Measurements from ENCODE around the gene COPZ2. TPM values are rescaled to one million over a fixed set of nuclear protein-coding genes. Genes with fewer than 3 reads are reported as not detected.
"Not testable (repeated sequence)": the region's sequence is repeated elsewhere in the genome, so short reads cannot be mapped to it uniquely, and the experiment has no call there.

Gene COPZ2
- total RNA-seq, 4 donors from 2014 or later = 0.91 to 14.5 (median 5.7) TPM

DNA sequence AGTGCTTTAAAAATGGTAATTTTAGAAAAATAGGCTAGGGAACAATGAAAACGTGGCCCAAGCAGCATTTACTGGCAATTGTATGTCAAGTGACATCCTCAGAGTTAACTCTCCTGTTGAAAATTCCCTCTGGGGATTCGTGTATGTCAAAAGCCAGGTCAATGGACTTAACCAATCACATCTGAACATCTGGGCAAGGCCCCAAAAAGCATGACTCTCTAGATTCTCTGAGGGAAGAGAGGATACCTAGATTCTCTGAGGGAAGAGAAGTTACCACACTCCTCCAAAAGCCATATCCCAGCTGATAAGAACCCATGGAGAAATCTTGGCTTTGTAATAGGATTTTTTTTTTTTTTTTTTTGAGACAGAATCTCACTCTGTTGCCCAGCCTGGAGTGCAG is 34.1 kb upstream of the COPZ2 start:
- 48 to 54% methylated on average over 2 of the region's 2 CpGs for WGBS, 2 donors
- intact Hi-C loops (cut with DNase I) = loop anchor here (5.0 kb wide), 1 partner anchor 44 kb away; no protein-coding TSS in a partner anchor
- Histone ChIP-seq H3K27ac (no peak overlapping the region), H3K9me3 (no peaks in the 10 kb centered on the region), H3K36me3 (peaks cover 4 to 94% (median 19%) of the 10 kb centered on the region in 3 donors), H3K4me3 (no peak overlapping the region), H3K27me3 (no peaks in the 10 kb centered on the region), H3K4me1 (peaks cover under 1 to 26% (median 3%) of the 10 kb centered on the region in 3 donors)
- no peak for TF ChIP-seq POLR2A (IDR thresholded peaks at IDR 0.05)
- TF ChIP-seq, protein P1, sequence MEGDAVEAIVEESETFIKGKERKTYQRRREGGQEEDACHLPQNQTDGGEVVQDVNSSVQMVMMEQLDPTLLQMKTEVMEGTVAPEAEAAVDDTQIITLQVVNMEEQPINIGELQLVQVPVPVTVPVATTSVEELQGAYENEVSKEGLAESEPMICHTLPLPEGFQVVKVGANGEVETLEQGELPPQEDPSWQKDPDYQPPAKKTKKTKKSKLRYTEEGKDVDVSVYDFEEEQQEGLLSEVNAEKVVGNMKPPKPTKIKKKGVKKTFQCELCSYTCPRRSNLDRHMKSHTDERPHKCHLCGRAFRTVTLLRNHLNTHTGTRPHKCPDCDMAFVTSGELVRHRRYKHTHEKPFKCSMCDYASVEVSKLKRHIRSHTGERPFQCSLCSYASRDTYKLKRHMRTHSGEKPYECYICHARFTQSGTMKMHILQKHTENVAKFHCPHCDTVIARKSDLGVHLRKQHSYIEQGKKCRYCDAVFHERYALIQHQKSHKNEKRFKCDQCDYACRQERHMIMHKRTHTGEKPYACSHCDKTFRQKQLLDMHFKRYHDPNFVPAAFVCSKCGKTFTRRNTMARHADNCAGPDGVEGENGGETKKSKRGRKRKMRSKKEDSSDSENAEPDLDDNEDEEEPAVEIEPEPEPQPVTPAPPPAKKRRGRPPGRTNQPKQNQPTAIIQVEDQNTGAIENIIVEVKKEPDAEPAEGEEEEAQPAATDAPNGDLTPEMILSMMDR (IDR thresholded peaks at IDR 0.05) = no peak
- no peak for DNase-seq

DNA sequence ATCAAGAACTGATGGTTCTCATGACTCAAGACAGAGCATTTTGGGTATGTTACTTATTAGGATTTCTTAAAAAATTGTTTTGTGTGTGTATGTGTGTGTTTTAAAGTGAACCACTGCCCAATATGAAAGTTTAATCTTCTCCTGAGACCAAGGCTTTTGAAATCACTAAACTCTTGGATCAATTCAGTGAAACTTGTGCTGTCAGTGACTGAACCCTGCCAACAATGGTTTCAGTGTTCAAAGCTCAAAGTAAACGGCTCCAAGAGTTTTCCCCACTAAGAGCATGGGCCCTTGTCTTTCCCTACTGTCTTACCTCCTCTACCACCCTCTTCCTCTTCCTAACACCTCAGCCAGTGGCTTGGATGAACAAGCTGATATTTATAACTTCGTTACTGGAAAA is 32.6 kb upstream of the COPZ2 start:
- Histone ChIP-seq H3K4me1 (peaks cover 5 to 40% (median 14%) of the 10 kb centered on the region in 3 donors), H3K27me3 (no peaks in the 10 kb centered on the region), H3K9me3 (no peaks in the 10 kb centered on the region), H3K36me3 (peaks cover 4 to 92% (median 6%) of the 10 kb centered on the region in 3 donors), H3K27ac (no peak overlapping the region), H3K4me3 (no peak overlapping the region)
- intact Hi-C loops (cut with DNase I) = loop anchor here (5.0 kb wide), 1 partner anchor 43 kb away; no protein-coding TSS in a partner anchor
- no peak for TF ChIP-seq POLR2A (IDR thresholded peaks at IDR 0.05)
- TF ChIP-seq, protein P1 (IDR thresholded peaks at IDR 0.05) = no peak
- 31 to 47% methylated on average over 2 of the region's 2 CpGs for WGBS, 2 donors
- DNase-seq = no peak

DNA sequence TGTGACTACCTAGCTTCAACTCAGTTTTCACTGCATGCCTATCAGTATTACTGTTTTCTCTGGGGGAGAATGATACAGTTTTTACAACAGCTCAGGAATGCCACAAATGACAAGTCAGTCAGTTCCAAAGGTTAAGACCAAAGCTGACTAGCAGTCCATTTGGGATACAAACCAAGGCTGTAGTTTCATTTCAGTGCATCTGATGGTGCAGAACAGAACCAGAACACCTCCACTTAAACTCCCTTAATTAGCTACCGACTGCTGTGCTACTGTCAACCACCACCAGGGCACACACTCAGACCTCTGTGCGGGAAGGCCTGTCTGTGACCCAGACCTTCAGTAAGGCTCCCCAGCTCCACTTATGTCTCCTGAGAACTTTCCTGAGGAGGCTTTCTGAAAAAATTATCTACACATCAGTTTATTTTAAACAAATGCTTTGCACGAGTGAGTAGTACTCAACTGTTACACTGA is 30.9 kb upstream of the COPZ2 start:
- Histone ChIP-seq H3K4me1 (peaks cover 5 to 45% (median 16%) of the 10 kb centered on the region in 3 donors), H3K4me3 (no peak overlapping the region), H3K27me3 (no peaks in the 10 kb centered on the region), H3K36me3 (peaks cover 0 to 93% (median 6%) of the 10 kb centered on the region in 3 donors), H3K27ac (no peak overlapping the region), H3K9me3 (no peaks in the 10 kb centered on the region)
- 76 to 82% methylated on average over 3 of the region's 3 CpGs for WGBS, 2 donors
- no peak for DNase-seq
- no peak for TF ChIP-seq POLR2A (IDR thresholded peaks at IDR 0.05)
- TF ChIP-seq, protein P1 (IDR thresholded peaks at IDR 0.05) = peak in 2 of 6 experiments; percentile 24 to 50
- intact Hi-C loops (cut with DNase I) = no loop called here

DNA sequence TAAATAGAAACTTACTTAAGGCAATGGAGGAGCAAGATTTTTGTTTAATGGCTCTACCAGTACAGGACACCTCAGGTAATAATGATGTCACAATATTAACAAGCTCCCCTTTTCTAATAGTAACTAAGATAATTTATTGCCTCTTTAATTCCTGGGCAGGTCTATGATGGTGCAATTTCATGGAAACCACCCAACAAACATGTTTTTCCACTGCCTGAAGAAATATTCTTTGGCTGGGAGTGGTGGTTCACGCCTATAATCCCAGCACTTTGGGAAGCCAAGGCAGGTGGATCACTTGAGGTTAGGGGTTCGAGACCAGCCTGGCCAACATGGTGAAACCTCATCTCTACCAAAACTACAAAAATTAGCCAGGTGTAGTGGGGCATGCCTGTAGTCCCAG is 30.2 kb upstream of the COPZ2 start:
- H3K4me3 ChIP-seq; H3K9me3 ChIP-seq; H3K27me3 ChIP-seq; DNase-seq; intact Hi-C loops (cut with DNase I): not testable (repeated sequence)
- H3K36me3 ChIP-seq = peaks cover 0 to 93% (median 12%) of the 10 kb centered on the region in 3 donors
- H3K27ac ChIP-seq = peak overlapping the region in 1 of 4 donors; percentile 41
- H3K4me1 ChIP-seq = peaks cover 5 to 45% (median 16%) of the 10 kb centered on the region in 3 donors
- 38% methylated on average over 2 of the region's 2 CpGs; no CpG with 5 or more reads in 1 of the 2 donors for WGBS, 2 donors

DNA sequence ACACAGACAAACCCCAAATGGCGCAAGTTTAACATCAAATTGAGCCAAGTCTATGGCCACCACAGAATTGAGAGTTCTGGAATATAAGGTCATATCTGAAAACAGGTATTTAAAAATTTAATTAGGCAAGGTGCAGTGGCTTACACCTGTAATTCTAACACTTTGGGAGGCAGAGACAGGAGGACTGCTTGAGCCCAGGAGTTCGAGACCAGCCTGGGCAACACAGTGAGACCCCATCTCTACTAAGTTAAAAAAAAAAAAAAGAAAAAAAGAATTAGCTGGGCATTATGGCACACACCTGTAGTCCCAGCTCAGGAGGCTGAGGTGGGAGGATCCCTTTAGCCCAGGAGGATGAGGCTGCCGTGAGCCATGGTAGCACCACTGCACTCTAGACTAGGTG is 29.6 kb upstream of the COPZ2 start:
- Histone ChIP-seq H3K36me3 (peaks cover 3 to 93% (median 16%) of the 10 kb centered on the region in 3 donors), H3K27ac (peak overlapping the region in 2 of 4 donors; percentile 20 to 41), H3K27me3 (no peaks in the 10 kb centered on the region), H3K4me3 (no peak overlapping the region), H3K9me3 (no peaks in the 10 kb centered on the region), H3K4me1 (peaks cover 5 to 45% (median 16%) of the 10 kb centered on the region in 3 donors)
- intact Hi-C loops (cut with DNase I) = no loop called here
- WGBS, 2 donors = 89 to 93% methylated on average over 3 of the region's 3 CpGs
- no peak for TF ChIP-seq POLR2A (IDR thresholded peaks at IDR 0.05)
- TF ChIP-seq, protein P1 (IDR thresholded peaks at IDR 0.05) = no peak
- DNase-seq = no peak
